GM12878 (cell line): ENCODE measurements around the gene DNAH3.
"Not testable (repeated sequence)": the region's sequence is repeated elsewhere in the genome, so short reads cannot be mapped to it uniquely, and the experiment has no call there.

Source experiments
- CHD1 ChIP-seq: IDR thresholded peaks from 2 replicates; pipeline ENCODE4 v1.6.1; 2012; ENCODE audit warnings: low read depth, low read length, improper control_type of control experiment
- CTCF ChIP-seq, 3 experiments: IDR thresholded peaks in 2 of 3; conservative IDR thresholded peaks in 1 of 3; 2 replicates each; pipeline ENCODE4 v1.5.1; 2011; ENCODE audit warnings: low read depth in 3 of 3, low read length in 3 of 3, mild to moderate bottlenecking in 3 of 3, control low read depth in 2 of 3, moderate library complexity in 2 of 3, inconsistent platforms in 1 of 3, mixed read lengths in 1 of 3; ENCODE audit not compliant: control insufficient read depth in 2 of 3, insufficient read depth in 1 of 3; ENCODE audit errors: extremely low read depth in 1 of 3
- E2F4 ChIP-seq: IDR thresholded peaks from 2 replicates; pipeline ENCODE4 v1.6.1; 2012; ENCODE audit warnings: low read depth, low read length, improper control_type of control experiment
- ETV6 ChIP-seq, 2 experiments: fragments of 450-650 bp in 1 of 2; IDR thresholded peaks in 1 of 2; conservative IDR thresholded peaks in 1 of 2; 2 replicates each; pipeline ENCODE4 v1.6.1; 2014; ENCODE audit warnings: antibody characterized with exemption in 1 of 2, borderline replicate concordance in 1 of 2, low read depth in 1 of 2, mild to moderate bottlenecking in 1 of 2, moderate library complexity in 1 of 2
- HCFC1 ChIP-seq: fragments of 150-350 bp; IDR thresholded peaks from 2 replicates; pipeline ENCODE4 v1.6.1; 2014; ENCODE audit warnings: low read length
- JUND ChIP-seq: IDR thresholded peaks from 2 replicates; pipeline ENCODE4 v1.6.1; 2012; ENCODE audit warnings: low read depth, mild to moderate bottlenecking, low read length, improper control_type of control experiment, moderate library complexity
- MXI1 ChIP-seq: fragments of 150-350 bp; IDR thresholded peaks from 2 replicates; pipeline ENCODE4 v1.6.1; 2011; ENCODE audit warnings: low read depth, mild to moderate bottlenecking, inconsistent platforms, low read length, improper control_type of control experiment
- NRF1 ChIP-seq: conservative IDR thresholded peaks from 2 replicates; pipeline ENCODE4 v1.6.1; 2011; ENCODE audit warnings: mild to moderate bottlenecking, low read depth, low read length, improper control_type of control experiment
- SMAD1 ChIP-seq: fragments of 450-650 bp; IDR thresholded peaks from 2 replicates; pipeline ENCODE4 v1.6.1; 2018; ENCODE audit warnings: mild to moderate bottlenecking, low read depth; ENCODE audit not compliant: partially characterized antibody
- TBL1XR1 ChIP-seq: IDR thresholded peaks from 2 replicates; pipeline ENCODE4 v1.6.1; 2012; ENCODE audit warnings: low read depth, low read length, improper control_type of control experiment
- TCF12 ChIP-seq: IDR thresholded peaks from 2 replicates; pipeline ENCODE4 v1.6.1; 2011; ENCODE audit warnings: low read depth, mild to moderate bottlenecking, low read length
- ZBTB33 ChIP-seq: fragments of 450-650 bp; IDR thresholded peaks from 2 replicates; pipeline ENCODE4 v1.6.1; 2017; ENCODE audit warnings: mild to moderate bottlenecking

- not testable (repeated sequence) for TF ChIP-seq CTCF (IDR thresholded peaks at IDR 0.05 in 2 of 3, conservative IDR thresholded peaks at IDR 0.05 in 1 of 3; ENCODE audit: control insufficient read depth in 2 of 3, extremely low read depth in 1 of 3, insufficient read depth in 1 of 3, low read depth in 3 of 3, low read length in 3 of 3); CHD1; TCF12; NRF1; HCFC1; SMAD1; E2F4; TBL1XR1; ETV6 (conservative IDR thresholded peaks at IDR 0.05 in 1 of 2, IDR thresholded peaks at IDR 0.05 in 1 of 2; ENCODE audit: borderline replicate concordance in 1 of 2, low read depth in 1 of 2); JUND; ZBTB33; MXI1
Measured at GRCh38 chr16:21063314-21063713, 87.3 kb downstream of the DNAH3 start.
